ENCODE data around the gene PDYN. TPM values are rescaled to one million over a fixed set of nuclear protein-coding genes. Genes with fewer than 3 reads are reported as not detected.

Gene PDYN
- total RNA-seq, 4 donors from 2014 or later = not detected

DNA sequence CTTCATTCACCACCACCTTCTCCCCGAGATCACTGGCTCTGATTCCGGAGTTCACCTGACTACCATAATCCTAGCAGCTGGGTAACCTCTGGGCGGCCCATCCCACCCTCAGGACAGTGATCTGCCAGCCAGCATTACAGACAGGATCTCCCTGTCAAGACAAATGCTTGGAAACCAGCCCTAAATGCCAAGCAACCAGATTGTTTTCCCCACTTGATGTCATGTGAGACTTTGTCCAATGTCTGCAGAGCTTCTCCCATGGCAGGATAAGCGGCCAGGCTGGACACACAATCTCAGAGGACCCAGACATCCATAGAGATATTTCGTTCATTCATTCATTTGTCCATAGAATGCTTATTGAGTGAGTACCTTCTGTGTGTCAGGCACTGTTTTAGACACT, 32.5 kb downstream of the PDYN start:
- no peak overlapping the region for H3K4me3 ChIP-seq
- H3K36me3 ChIP-seq = no peaks in the 10 kb centered on the region
- 69 to 75% methylated on average over 4 to 5 of the region's 5 CpGs for WGBS, 2 donors
- no peak for DNase-seq
- intact Hi-C loops (cut with DNase I) = no loop called here
- no peak for TF ChIP-seq CTCF (IDR thresholded peaks at IDR 0.05)
- no peak for TF ChIP-seq POLR2A (IDR thresholded peaks at IDR 0.05)
- no peak overlapping the region for H3K27ac ChIP-seq
- no peaks in the 10 kb centered on the region for H3K9me3 ChIP-seq
- H3K27me3 ChIP-seq = peaks cover 0 to 42% (median 0%) of the 10 kb centered on the region in 4 donors
- peaks cover 7 to 13% (median 7%) of the 10 kb centered on the region in 3 donors for H3K4me1 ChIP-seq

DNA sequence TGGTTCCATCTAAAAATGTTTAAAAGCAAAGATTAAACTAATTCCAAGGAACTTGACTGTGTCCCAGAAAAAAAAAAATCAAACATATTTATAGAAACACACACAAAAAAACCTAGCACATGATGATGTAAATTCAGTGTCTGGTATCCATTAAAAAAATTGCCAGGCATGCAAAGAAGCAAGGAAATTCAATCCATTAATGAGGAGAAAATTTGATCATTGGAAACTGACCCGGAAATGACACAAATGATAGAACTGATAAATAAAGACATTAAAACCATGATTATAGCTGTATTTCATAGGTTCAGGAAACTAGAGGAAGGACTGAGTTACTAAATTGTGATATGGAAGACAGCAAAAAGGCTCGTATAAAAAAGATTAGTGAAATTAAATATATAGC, 34.7 kb downstream of the PDYN start:
- Histone ChIP-seq H3K9me3 (no peaks in the 10 kb centered on the region), H3K36me3 (no peaks in the 10 kb centered on the region), H3K27ac (no peak overlapping the region), H3K4me1 (no peaks in the 10 kb centered on the region), H3K4me3 (no peak overlapping the region), H3K27me3 (peaks cover 0 to 40% (median 0%) of the 10 kb centered on the region in 4 donors)
- 49 to 78% methylated on average over 2 of the region's 2 CpGs for WGBS, 2 donors
- DNase-seq = no peak
- intact Hi-C loops (cut with DNase I) = no loop called here
- no peak for TF ChIP-seq POLR2A (IDR thresholded peaks at IDR 0.05)
- no peak for TF ChIP-seq CTCF (IDR thresholded peaks at IDR 0.05)

GRCh38 chr20:1958426-1958825, 35.4 kb downstream of the PDYN start:
- Histone ChIP-seq H3K36me3 (no peaks in the 10 kb centered on the region), H3K4me3 (no peak overlapping the region), H3K27me3 (peaks cover 0 to 37% (median 0%) of the 10 kb centered on the region in 4 donors), H3K9me3 (no peaks in the 10 kb centered on the region), H3K27ac (no peak overlapping the region), H3K4me1 (no peaks in the 10 kb centered on the region)
- TF ChIP-seq POLR2A (IDR thresholded peaks at IDR 0.05) (no peak), CTCF (IDR thresholded peaks at IDR 0.05) (no peak)
- WGBS, 2 donors = 76 to 81% methylated on average over 2 of the region's 2 CpGs
- DNase-seq = no peak
- intact Hi-C loops (cut with DNase I) = no loop called here

- intact Hi-C loops (cut with DNase I) = no loop called here
- Histone ChIP-seq H3K4me3 (no peak overlapping the region), H3K4me1 (no peaks in the 10 kb centered on the region), H3K36me3 (no peaks in the 10 kb centered on the region), H3K9me3 (no peaks in the 10 kb centered on the region), H3K27me3 (peaks cover 0 to 16% (median 0%) of the 10 kb centered on the region in 4 donors), H3K27ac (no peak overlapping the region)
- TF ChIP-seq CTCF (IDR thresholded peaks at IDR 0.05) (no peak), POLR2A (IDR thresholded peaks at IDR 0.05) (no peak)
- no peak for DNase-seq
- WGBS, 2 donors = 73 to 77% methylated on average over 8 of the region's 8 CpGs
Measured at GRCh38 chr20:1955217-1955616, 38.6 kb downstream of the PDYN start.

DNA sequence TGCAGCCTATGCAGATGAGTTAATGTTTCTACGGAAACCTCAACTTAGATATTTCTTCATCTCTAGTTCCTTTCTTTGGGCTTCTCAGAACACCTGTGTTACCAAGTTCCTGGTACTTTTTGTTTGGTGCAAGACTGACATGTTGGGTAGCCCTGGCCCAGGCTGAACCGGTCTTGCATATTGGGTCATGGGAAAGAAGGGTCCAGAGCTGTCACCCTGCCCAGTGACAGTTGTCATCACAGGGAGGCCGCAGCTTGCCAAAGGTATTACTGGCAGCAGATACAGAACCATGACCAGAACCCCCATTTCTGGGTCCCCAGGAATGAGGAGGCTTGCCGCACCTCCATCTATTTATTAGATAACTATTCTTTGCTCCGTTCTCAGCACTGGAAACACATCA, 40.2 kb downstream of the PDYN start:
- Histone ChIP-seq H3K4me1 (peaks cover 0 to 10% (median 6%) of the 10 kb centered on the region in 3 donors), H3K36me3 (no peaks in the 10 kb centered on the region), H3K4me3 (no peak overlapping the region), H3K27ac (no peak overlapping the region), H3K27me3 (peaks cover 0 to 16% (median 0%) of the 10 kb centered on the region in 4 donors), H3K9me3 (no peaks in the 10 kb centered on the region)
- intact Hi-C loops (cut with DNase I) = no loop called here
- TF ChIP-seq POLR2A (IDR thresholded peaks at IDR 0.05) (no peak), CTCF (IDR thresholded peaks at IDR 0.05) (no peak)
- 87 to 94% methylated on average over 4 to 5 of the region's 5 CpGs for WGBS, 2 donors
- no peak for DNase-seq

Measured in esophagus squamous epithelium (tissue), 5 donors.